ENCODE results near the gene EFCAB13. TPM values are rescaled to one million over a fixed set of nuclear protein-coding genes. Genes with fewer than 3 reads are reported as not detected.
"Not testable (repeated sequence)": the region's sequence is repeated elsewhere in the genome, so short reads cannot be mapped to it uniquely, and the experiment has no call there.

Gene EFCAB13
- polyA plus RNA-seq, 2 donors: 0.61 to 1.8 TPM

DNA sequence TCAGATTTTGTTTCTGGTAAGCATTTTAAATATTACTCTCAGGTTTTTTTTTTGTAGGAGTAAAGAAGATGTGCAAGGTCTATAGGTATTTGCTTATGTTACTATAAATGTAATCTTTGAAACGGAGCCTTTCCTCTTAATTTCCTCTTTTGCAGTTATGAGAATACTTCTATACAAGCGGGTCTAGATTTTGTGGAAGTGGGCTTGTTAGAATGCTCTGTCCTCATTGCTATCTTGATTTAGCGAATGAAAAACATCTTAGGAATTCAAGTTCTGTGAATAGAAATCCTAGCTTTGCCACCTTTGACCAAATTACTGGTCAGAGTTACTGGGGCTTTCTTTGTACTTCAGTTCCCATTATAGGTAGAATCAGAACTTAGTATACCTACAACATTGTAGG, 80.3 kb downstream of the EFCAB13 start:
- 86 to 91% methylated on average over 3 of the region's 3 CpGs for WGBS, 2 donors
- Histone ChIP-seq H3K36me3 (ENCODE audit: control insufficient read depth in 2 of 2, insufficient read depth in 2 of 2, low read length in 1 of 2) (no peaks in the 10 kb centered on the region), H3K27ac (ENCODE audit: low read depth in 2 of 2, low read length in 1 of 2) (no peak overlapping the region), H3K4me1 (ENCODE audit: control insufficient read depth in 2 of 2, insufficient read depth in 2 of 2, low read length in 1 of 2) (no peaks in the 10 kb centered on the region), H3K27me3 (ENCODE audit: control insufficient read depth in 1 of 2, insufficient read depth in 2 of 2, low read length in 2 of 2) (no peaks in the 10 kb centered on the region), H3K9me3 (ENCODE audit: control insufficient read depth in 2 of 2, insufficient read depth in 1 of 2, low read depth in 1 of 2, low read length in 1 of 2) (no peaks in the 10 kb centered on the region), H3K4me3 (ENCODE audit: low read depth in 1 of 2, low read length in 2 of 2) (no peak overlapping the region)

DNA sequence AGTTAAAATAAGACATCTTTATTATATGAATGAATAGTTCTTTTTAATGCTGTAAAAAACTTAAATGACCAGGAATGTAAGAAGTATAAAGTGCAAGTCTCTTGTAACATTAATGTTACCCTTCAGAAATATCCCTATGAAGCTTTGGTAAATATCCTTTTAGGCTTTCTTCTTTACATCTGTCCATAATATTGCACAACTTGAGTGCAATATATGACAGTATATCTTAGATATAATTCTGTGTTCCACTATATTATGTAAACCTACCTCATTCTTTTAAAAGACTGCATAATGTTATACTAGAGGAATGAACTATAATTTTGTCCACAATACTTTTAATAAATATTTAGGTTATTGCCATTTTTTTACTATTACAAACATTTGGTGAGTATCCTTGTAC, 81.1 kb downstream of the EFCAB13 start:
- no peaks in the 10 kb centered on the region for H3K27me3 ChIP-seq (ENCODE audit: control insufficient read depth in 1 of 2, insufficient read depth in 2 of 2, low read length in 2 of 2)
- no peak overlapping the region for H3K4me3 ChIP-seq (ENCODE audit: low read depth in 1 of 2, low read length in 2 of 2)
- H3K4me1 ChIP-seq (ENCODE audit: control insufficient read depth in 2 of 2, insufficient read depth in 2 of 2, low read length in 1 of 2): no peaks in the 10 kb centered on the region
- H3K27ac ChIP-seq (ENCODE audit: low read depth in 2 of 2, low read length in 1 of 2): no peak overlapping the region
- H3K9me3 ChIP-seq (ENCODE audit: control insufficient read depth in 2 of 2, insufficient read depth in 1 of 2, low read depth in 1 of 2, low read length in 1 of 2): no peaks in the 10 kb centered on the region
- H3K36me3 ChIP-seq (ENCODE audit: control insufficient read depth in 2 of 2, insufficient read depth in 2 of 2, low read length in 1 of 2): no peaks in the 10 kb centered on the region

DNA sequence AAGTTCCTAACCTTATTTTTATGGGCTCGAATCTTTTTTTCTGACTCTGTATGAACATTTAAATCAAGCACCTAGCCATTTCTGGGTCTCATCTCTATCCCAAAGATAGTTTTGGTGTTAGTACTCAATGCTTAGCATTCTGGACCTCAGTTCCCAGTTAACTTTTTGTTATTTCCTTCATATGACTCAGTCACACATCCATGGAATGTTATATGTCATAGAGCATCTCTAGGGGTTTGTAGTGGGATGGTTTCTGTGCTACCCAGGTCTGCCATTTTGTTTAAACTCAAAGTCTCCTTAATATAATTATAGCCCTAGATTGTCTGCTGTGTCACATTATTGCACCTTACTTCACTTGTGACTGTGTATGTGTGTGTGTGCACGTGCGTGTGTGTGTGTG, 90.1 kb downstream of the EFCAB13 start:
- Histone ChIP-seq H3K27me3 (ENCODE audit: control insufficient read depth in 1 of 2, insufficient read depth in 2 of 2, low read length in 2 of 2) (no peaks in the 10 kb centered on the region), H3K4me3 (ENCODE audit: low read depth in 1 of 2, low read length in 2 of 2) (no peak overlapping the region), H3K27ac (ENCODE audit: low read depth in 2 of 2, low read length in 1 of 2) (no peak overlapping the region), H3K36me3 (ENCODE audit: control insufficient read depth in 2 of 2, insufficient read depth in 2 of 2, low read length in 1 of 2) (no peaks in the 10 kb centered on the region), H3K9me3 (ENCODE audit: control insufficient read depth in 2 of 2, insufficient read depth in 1 of 2, low read depth in 1 of 2, low read length in 1 of 2) (no peaks in the 10 kb centered on the region), H3K4me1 (ENCODE audit: control insufficient read depth in 2 of 2, insufficient read depth in 2 of 2, low read length in 1 of 2) (no peaks in the 10 kb centered on the region)
- WGBS, 2 donors: 88 to 98% methylated on average over 3 of the region's 3 CpGs

DNA sequence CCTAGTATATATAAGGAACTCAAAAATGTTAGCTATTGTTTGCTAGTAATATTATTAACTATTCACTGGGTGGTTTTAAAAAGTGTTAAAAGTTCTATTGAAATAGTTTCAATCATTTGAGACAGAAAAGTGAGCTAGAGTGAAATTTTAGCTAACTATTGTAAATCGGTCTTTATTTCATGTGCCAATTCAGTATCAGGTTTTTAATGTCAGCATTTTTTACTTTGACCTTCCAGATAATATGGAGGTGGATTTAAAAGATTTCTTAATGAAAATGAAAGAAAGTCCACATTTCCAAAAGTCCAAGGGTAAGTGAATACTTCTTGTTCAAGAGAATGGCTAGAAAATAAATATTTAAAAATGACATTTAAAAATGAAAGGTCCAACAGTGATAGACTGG, 90.9 kb downstream of the EFCAB13 start:
- H3K9me3 ChIP-seq (ENCODE audit: control insufficient read depth in 2 of 2, insufficient read depth in 1 of 2, low read depth in 1 of 2, low read length in 1 of 2): no peaks in the 10 kb centered on the region
- no peak overlapping the region for H3K4me3 ChIP-seq (ENCODE audit: low read depth in 1 of 2, low read length in 2 of 2)
- H3K4me1 ChIP-seq (ENCODE audit: control insufficient read depth in 2 of 2, insufficient read depth in 2 of 2, low read length in 1 of 2): no peaks in the 10 kb centered on the region
- 93 to 99% methylated on average over 1 of the region's 1 CpG for WGBS, 2 donors
- no peaks in the 10 kb centered on the region for H3K27me3 ChIP-seq (ENCODE audit: control insufficient read depth in 1 of 2, insufficient read depth in 2 of 2, low read length in 2 of 2)
- no peaks in the 10 kb centered on the region for H3K36me3 ChIP-seq (ENCODE audit: control insufficient read depth in 2 of 2, insufficient read depth in 2 of 2, low read length in 1 of 2)
- no peak overlapping the region for H3K27ac ChIP-seq (ENCODE audit: low read depth in 2 of 2, low read length in 1 of 2)

DNA sequence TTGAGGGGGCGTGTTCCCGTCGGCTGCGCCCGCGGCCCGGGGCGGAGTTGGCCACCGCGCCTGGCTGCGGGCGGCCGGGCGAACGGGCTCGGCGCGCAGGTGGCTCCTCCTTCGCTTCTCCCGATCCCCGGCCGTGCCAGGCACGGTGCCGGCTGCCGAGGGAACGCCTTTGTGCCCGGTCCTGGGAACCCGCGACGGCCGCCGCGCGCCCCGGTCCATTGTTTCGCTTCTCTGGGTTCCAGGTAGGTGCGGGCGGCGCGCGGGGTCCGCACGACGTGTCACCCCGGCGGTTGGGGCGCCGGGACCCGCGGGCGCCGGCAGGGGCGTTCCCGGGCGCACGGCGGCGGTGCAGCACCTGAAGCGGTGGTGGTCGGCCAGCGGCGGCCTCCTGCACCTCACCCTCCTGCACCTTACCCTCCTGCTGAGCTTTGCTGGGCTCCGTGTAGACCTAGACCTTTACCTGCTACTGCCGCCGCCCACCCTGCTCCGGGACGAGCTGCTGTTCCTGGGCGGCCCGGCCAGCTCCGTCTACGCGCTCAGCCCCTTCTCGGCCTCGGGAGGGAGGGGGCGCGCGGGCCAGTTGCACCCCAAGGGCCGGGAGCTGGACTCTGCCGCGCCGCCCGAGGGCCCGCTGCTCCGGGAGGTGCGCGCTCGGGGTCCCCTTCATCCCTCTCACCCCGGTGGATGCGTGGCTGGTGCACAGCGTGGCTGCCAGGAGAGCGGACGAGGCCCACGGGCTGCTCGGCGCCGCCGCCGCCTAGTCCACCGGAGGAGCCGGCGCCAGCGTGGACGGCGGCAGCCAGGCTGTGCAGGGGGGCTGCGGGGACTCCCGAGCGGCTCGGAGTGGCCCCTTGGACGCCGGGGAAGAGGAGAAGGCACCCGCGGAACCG, 99.9 kb downstream of the EFCAB13 start:
- peak overlapping the region; percentile 62 to 77 for H3K4me3 ChIP-seq (ENCODE audit: low read depth in 1 of 2, low read length in 2 of 2)
- no peak overlapping the region for H3K27ac ChIP-seq (ENCODE audit: low read depth in 2 of 2, low read length in 1 of 2)
- WGBS, 2 donors: 1 to 7% methylated on average over 63 to 113 of the region's 113 CpGs

DNA sequence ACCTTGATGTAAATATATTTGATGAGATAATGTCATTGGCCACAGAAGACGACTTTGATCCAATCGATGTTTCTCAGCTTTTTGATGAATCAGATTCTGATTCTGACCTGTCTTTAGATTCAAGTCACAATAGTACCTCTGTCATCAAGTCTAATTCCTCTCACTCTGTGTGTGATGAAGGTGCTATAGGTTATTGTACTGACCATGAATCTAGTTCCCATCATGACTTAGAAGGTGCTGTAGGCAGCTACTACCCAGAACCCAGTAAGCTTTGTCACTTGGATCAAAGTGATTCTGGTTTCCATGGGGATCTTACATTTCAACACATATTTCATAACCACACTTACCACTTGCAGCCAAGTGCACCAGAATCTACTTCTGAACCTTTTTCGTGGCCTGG, 101.5 kb downstream of the EFCAB13 start:
- WGBS, 2 donors: 98% methylated on average over 3 of the region's 3 CpGs
- not testable (repeated sequence) for H3K4me3 ChIP-seq (ENCODE audit: low read depth in 1 of 2, low read length in 2 of 2); H3K9me3 ChIP-seq (ENCODE audit: control insufficient read depth in 2 of 2, insufficient read depth in 1 of 2, low read depth in 1 of 2, low read length in 1 of 2); H3K27ac ChIP-seq (ENCODE audit: low read depth in 2 of 2, low read length in 1 of 2); H3K27me3 ChIP-seq (ENCODE audit: control insufficient read depth in 1 of 2, insufficient read depth in 2 of 2, low read length in 2 of 2); H3K4me1 ChIP-seq (ENCODE audit: control insufficient read depth in 2 of 2, insufficient read depth in 2 of 2, low read length in 1 of 2); H3K36me3 ChIP-seq (ENCODE audit: control insufficient read depth in 2 of 2, insufficient read depth in 2 of 2, low read length in 1 of 2)

More for the DNA sequence above, 99.9 kb downstream of the EFCAB13 start:
- Histone ChIP-seq H3K36me3 (ENCODE audit: control insufficient read depth in 2 of 2, insufficient read depth in 2 of 2, low read length in 1 of 2) (no peaks in the 10 kb centered on the region), H3K4me1 (ENCODE audit: control insufficient read depth in 2 of 2, insufficient read depth in 2 of 2, low read length in 1 of 2) (peaks cover 0 to 4% of the 10 kb centered on the region in 2 donors), H3K27me3 (ENCODE audit: control insufficient read depth in 1 of 2, insufficient read depth in 2 of 2, low read length in 2 of 2) (no peaks in the 10 kb centered on the region), H3K9me3 (ENCODE audit: control insufficient read depth in 2 of 2, insufficient read depth in 1 of 2, low read depth in 1 of 2, low read length in 1 of 2) (no peaks in the 10 kb centered on the region)

DNA sequence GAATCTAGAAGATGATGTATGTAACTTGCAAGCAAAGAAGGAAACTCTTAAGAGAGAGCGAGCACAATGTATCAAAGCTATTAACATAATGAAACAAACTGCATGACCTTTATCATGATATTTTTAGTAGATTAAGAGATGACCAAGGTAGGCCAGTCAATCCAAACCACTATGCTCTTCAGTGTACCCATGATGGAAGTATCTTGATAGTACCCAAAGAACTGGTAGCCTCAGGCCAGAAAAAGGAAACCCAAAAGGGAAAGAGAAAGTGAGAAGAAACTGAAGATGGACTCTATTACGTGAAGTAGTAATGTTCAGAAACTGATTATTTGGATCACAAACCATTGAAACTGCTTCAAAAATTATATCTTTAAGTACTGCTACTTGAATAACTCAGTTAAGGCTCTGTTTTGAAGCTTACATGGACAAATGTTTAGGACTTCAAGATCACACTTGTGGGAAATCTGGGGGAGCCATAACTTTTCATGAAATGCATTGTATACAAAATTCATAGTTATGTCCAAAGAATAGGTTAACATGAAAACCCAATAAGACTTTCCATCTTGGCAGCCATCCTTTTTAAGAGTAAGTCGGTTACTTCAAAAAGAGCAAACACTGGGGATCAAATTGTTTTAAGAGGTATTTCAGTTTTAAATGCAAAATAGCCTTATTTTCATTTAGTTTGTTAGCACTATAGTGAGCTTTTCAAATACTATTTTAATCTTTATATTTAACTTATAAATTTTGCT, 102.3 kb downstream of the EFCAB13 start:
- H3K4me1 ChIP-seq (ENCODE audit: control insufficient read depth in 2 of 2, insufficient read depth in 2 of 2, low read length in 1 of 2); H3K4me3 ChIP-seq (ENCODE audit: low read depth in 1 of 2, low read length in 2 of 2); H3K9me3 ChIP-seq (ENCODE audit: control insufficient read depth in 2 of 2, insufficient read depth in 1 of 2, low read depth in 1 of 2, low read length in 1 of 2); H3K27ac ChIP-seq (ENCODE audit: low read depth in 2 of 2, low read length in 1 of 2); H3K36me3 ChIP-seq (ENCODE audit: control insufficient read depth in 2 of 2, insufficient read depth in 2 of 2, low read length in 1 of 2); H3K27me3 ChIP-seq (ENCODE audit: control insufficient read depth in 1 of 2, insufficient read depth in 2 of 2, low read length in 2 of 2): not testable (repeated sequence)
- WGBS, 2 donors: 93% methylated on average over 3 of the region's 3 CpGs

DNA sequence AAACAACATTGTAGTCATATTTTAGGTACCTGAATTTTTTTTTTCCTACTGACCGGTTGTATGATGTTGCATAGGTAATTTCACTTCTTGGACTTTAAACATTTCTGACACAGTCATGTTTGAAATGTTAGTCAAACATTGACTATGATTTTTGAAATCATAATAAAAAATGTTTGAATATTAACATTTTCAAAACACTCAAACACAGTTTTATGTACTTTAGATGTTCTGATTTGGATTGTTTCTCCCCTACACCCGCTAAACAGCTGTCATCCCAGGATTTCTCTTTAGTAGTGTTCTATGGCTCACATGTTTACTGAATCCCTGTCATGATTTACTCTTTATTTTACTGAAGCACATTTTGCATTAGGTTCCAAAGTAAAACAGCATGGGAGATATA, 104.2 kb downstream of the EFCAB13 start:
- 75 to 92% methylated on average over 2 of the region's 2 CpGs for WGBS, 2 donors
- no peak overlapping the region for H3K27ac ChIP-seq (ENCODE audit: low read depth in 2 of 2, low read length in 1 of 2)

DNA sequence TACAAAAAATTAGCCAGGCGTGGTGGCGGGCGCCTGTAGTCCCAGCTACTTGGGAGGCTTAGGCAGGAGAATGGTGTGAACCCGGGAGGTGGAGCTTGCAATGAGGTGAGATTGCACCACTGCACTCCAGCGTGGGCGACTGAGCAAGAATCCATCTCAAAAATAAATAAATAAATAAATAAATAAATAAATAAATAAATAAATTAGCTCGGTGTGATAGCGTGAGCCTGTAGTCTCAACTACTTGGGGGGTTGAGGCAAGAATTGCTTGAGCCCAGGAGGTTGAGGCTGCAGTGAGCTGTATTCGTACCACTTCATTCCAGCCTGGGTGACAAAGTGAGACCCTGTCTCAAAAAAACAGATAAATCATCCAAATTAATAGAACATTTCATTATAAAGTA, 108.5 kb downstream of the EFCAB13 start:
- not testable (repeated sequence) for H3K27me3 ChIP-seq (ENCODE audit: control insufficient read depth in 1 of 2, insufficient read depth in 2 of 2, low read length in 2 of 2); H3K9me3 ChIP-seq (ENCODE audit: control insufficient read depth in 2 of 2, insufficient read depth in 1 of 2, low read depth in 1 of 2, low read length in 1 of 2); H3K4me1 ChIP-seq (ENCODE audit: control insufficient read depth in 2 of 2, insufficient read depth in 2 of 2, low read length in 1 of 2); H3K4me3 ChIP-seq (ENCODE audit: low read depth in 1 of 2, low read length in 2 of 2); H3K36me3 ChIP-seq (ENCODE audit: control insufficient read depth in 2 of 2, insufficient read depth in 2 of 2, low read length in 1 of 2); H3K27ac ChIP-seq (ENCODE audit: low read depth in 2 of 2, low read length in 1 of 2)
- WGBS, 2 donors: 96 to 99% methylated on average over 9 of the region's 9 CpGs

More for the DNA sequence above, 104.2 kb downstream of the EFCAB13 start:
- no peaks in the 10 kb centered on the region for H3K36me3 ChIP-seq (ENCODE audit: control insufficient read depth in 2 of 2, insufficient read depth in 2 of 2, low read length in 1 of 2)
- no peaks in the 10 kb centered on the region for H3K9me3 ChIP-seq (ENCODE audit: control insufficient read depth in 2 of 2, insufficient read depth in 1 of 2, low read depth in 1 of 2, low read length in 1 of 2)
- H3K4me1 ChIP-seq (ENCODE audit: control insufficient read depth in 2 of 2, insufficient read depth in 2 of 2, low read length in 1 of 2): peaks cover 0 to 4% of the 10 kb centered on the region in 2 donors
- no peaks in the 10 kb centered on the region for H3K27me3 ChIP-seq (ENCODE audit: control insufficient read depth in 1 of 2, insufficient read depth in 2 of 2, low read length in 2 of 2)
- no peak overlapping the region for H3K4me3 ChIP-seq (ENCODE audit: low read depth in 1 of 2, low read length in 2 of 2)

Data from esophagus (tissue), 2 donors.